ENCODE data around the gene TYSND1.

- TF ChIP-seq CTCF (IDR thresholded peaks at IDR 0.05) (no peak), POLR2A (IDR thresholded peaks at IDR 0.05) (no peak)
Measured at GRCh38 chr10:70135046-70135445, 11.5 kb downstream of the TYSND1 start.

Measured in transverse colon (tissue), 3 donors.